ENCODE measurements around the gene PGAP3. TPM values are rescaled to one million over a fixed set of nuclear protein-coding genes. Genes with fewer than 3 reads are reported as not detected.

The PGAP3 gene, protein sequence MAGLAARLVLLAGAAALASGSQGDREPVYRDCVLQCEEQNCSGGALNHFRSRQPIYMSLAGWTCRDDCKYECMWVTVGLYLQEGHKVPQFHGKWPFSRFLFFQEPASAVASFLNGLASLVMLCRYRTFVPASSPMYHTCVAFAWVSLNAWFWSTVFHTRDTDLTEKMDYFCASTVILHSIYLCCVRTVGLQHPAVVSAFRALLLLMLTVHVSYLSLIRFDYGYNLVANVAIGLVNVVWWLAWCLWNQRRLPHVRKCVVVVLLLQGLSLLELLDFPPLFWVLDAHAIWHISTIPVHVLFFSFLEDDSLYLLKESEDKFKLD
- total RNA-seq (2022; extraction: Qiagen RNA extraction), result 7.3 to 8.5 TPM (median 8.2 TPM) in 5 replicates

DNA sequence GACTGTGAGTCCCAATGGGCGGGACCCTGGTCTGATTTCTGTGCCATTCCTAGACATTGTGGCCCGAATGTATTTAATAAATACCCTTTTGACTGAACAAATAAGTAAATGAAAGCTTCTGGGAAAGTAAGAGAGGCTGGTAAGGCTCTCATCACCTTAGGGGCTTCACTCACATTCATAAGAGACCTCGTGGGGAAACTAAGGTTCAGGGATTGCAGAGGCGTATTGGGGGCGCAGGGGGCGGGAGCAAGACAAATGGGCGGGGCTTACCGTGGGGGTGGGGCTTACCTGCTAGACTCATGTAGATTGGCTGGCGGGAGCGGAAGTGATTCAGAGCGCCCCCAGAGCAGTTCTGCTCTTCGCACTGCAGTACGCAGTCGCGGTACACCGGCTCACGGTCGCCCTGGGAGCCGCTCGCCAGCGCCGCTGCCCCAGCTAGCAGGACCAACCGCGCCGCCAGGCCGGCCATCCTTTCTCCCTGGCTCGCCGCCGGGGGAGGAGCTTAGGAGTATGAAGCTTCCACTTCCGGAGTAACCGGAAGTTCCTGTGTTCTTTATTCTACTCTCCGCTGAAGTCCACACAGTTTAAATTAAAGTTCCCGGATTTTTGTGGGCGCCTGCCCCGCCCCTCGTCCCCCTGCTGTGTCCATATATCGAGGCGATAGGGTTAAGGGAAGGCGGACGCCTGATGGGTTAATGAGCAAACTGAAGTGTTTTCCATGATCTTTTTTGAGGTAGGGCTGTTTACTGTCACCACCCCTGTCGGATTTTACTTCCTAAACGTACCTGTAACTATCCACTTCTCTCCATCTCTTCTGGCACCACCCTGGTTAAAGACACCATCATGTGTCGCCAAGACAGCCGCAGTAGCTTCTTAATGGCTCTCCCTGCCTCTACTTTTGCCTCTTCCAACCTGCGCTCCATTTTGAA, at the start of gene PGAP3:
Gene PGAP3 (minus strand): TSS at position 512 of the 929 bp plus-strand sequence. CDS start 43 bp downstream, at position 469.

DNA sequence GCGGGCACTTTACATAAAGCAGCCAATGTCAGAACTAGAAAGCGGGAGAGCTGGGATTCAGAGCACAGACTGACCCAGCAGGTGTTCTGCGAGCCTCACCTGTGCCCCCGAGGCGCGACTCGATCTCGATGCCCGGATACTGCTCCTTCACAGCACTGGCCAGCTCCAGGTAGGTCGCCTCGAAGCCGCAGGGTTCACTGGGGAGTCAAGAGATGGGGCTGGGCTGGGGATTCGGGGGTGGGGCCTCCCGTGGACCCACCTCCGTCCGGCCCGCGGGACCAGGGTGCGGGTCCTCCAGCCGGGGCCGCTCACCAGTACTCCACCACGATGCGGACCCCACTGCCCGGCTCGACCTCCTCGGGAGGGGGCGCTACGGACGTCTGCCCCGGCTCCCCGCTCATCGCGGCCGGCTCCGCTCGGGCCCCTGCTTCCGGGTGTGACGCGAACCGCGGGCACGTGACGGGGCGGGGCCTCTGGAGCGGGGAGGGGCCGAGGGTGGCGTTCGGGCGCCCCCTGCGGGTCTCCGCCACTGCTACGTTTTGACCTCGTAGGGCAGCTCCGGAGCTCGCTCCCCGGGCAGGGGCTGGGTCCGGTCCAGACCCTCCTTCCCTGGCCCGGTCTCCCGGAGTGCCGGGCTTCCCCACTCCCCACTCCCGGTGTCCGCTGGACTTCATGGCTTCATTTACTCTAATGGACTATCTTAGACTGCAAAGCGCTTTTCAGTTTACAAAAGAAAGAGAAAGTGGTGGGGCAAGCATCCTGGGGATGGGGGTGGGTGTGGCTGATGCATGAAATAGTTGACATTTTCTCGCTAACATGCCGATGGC, 42.5 kb upstream of the PGAP3 start, which contains the start of gene MIEN1:
Gene MIEN1 (minus strand): TSS at position 438 of the 827 bp plus-strand sequence. CDS start 37 bp downstream, at position 401.

DNA sequence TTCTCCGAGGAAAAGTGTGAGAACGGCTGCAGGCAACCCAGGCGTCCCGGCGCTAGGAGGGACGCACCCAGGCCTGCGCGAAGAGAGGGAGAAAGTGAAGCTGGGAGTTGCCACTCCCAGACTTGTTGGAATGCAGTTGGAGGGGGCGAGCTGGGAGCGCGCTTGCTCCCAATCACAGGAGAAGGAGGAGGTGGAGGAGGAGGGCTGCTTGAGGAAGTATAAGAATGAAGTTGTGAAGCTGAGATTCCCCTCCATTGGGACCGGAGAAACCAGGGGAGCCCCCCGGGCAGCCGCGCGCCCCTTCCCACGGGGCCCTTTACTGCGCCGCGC, 11.9 kb upstream of the PGAP3 start, which contains the start of gene ERBB2:
Gene ERBB2 (plus strand): TSS at position 247 of the 330 bp plus-strand sequence. CDS start 175 bp downstream, outside the sequence.

DNA sequence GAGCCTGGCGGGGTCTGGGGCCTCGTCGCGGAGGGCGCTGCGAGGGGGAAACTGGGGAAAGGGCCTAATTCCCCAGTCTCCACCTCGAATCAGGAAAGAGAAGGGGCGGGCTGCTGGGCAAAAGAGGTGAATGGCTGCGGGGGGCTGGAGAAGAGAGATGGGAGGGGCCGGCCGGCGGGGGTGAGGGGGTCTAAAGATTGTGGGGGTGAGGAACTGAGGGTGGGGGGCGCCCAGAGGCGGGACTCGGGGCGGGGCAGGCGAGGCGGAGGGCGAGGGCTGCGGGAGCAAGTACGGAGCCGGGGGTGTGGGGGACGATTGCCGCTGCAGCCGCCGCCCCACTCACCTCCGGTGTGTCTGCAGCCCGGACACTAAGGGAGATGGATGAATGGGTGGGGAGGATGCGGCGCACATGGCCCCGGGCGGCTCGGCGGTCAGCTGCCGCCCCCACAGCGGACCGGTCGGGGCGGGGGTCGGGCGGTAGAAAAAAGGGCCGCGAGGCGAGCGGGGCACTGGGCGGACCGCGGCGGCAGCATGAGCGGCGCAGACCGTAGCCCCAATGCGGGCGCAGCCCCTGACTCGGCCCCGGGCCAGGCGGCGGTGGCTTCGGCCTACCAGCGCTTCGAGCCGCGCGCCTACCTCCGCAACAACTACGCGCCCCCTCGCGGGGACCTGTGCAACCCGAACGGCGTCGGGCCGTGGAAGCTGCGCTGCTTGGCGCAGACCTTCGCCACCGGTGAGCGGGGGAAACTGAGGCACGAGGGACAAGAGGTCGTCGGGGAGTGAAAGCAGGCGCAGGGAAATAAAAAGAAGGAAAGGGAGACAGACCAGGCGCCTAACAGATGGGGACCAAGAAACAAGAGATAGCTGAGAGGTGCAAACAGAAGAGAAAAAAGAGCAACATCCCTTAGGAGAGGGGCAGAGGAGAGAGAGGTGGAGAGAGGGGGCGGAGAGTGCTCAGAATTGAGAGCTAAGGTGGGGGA, 19.6 kb downstream of the PGAP3 start, which contains the start of gene PNMT:
Gene PNMT (plus strand): TSS at position 509 of the 980 bp plus-strand sequence. CDS start 23 bp downstream, at position 532.

DNA sequence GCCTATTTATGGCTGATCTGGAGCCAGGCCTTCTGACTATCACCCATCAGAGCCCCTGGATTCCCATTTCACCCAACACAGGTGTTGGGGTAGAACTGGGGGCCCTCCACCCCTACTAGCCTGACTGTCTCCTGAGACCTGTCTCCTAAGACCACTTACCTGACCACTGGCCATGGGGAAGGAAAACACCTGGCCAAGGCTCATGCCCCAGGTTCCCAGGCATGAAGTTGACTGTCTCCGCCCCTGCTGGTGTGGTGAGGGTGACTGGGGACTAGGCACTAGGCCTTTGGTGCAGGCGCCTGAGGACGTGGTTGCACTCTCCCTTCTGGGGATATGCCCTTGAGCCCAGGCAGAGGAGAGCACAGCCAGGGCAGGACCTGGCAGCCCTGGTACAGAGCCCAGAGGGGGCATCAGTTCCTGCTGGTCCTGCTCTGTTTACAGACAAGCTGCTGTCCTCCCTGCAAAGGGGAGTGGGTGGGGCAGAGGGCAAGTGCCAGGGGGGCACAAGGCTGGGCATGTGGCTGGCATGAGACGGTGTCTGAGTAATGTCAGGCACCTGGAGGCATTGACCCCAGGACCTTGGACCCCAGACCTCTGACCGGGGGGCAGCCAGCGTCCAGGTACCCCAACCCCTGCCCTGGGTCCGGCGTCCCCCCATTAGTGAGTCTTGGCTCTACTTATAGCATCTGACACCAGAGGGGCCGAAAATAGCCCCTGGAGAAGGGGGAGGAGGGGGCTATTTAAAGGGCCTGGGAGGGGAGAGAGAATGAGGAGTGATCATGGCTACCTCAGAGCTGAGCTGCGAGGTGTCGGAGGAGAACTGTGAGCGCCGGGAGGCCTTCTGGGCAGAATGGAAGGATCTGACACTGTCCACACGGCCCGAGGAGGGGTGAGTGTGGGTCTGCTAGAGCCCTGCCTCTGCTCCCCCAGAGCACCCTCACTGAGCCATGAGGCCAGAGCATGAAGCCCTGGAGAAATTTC, 23.0 kb downstream of the PGAP3 start, which contains the start of gene TCAP:
Gene TCAP (plus strand): TSS at position 769 of the 981 bp plus-strand sequence. CDS start 11 bp downstream, at position 780.

DNA sequence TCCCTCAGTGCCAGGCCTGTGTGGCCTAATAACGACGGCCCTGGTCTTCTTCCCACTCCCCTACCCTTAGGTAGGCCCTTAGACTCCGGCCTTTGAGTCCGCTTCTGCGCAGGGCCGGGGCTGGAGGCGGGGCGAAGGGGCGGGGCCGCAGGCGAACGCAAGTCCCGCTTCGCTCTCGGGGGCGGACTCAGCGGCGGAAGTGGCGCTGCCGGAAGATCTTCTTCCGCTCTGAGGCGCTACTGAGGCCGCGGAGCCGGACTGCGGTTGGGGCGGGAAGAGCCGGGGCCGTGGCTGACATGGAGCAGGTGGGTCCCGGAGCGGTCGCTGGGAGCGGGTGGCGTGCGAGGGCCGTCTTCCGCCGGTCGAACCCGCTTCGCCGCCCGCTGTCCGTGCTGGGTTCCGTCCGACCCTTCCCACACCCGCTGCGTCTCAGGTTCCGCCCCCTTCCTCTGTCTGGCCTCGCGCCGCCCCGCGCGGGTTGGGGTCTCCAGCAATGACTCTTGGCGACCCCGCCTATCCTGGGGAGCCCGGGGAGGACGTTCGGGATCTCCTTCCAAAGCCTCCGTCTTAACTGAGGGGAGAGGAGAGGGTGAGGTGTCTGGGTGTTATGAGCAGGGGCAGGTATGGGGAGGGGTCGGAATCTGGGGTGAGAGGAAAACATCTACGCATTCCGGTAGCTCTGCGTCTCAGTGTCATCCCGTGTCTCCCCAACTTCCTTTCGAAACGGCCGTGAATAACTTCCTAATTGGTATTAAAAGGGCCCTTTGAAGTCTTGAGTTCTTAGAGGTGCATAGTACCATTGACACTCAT, 50.7 kb downstream of the PGAP3 start, which contains the start of gene STARD3:
Gene STARD3 (plus strand): TSS at position 218 of the 810 bp plus-strand sequence. CDS start 16,388 bp downstream, outside the sequence.

DNA sequence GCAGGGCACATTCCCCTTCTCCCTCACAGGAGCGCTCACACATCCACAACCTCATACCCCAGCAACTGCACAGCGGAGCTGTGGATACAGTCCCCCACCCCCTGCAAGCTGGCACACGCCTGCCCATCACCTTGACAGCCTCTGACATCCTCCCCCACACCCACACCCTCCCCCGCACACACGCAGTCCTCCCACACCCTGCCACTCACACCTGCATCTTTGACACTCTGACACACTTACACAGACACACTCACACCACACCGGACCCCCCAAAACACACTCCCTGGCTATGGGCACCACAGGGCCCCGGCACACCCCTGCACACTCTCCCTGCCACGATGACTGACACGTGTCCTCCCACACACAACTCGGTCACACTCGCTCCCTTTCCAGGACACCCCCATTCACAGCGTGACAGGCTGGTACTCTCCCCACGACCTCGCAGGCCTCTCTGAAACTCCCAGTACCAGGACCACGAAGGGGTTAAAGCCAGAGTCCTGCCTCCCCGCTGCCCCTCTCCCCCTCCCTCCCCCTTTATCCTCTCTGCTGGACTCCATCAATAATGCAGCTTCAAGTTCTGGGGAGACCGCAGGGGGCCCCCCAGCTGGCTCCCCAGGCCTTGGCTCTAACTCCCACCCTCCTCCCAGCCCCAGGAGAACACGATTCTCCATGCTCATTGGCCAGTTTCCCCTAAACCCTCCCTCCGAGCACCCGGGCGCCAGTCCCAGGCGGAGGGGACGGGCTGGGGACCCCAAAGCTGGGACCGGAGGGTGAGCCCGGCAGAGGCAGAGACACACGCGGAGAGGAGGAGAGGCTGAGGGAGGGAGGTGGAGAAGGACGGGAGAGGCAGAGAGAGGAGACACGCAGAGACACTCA, 61.4 kb downstream of the PGAP3 start, which contains the start of gene PPP1R1B:
Gene PPP1R1B (plus strand): TSS at position 782 of the 876 bp plus-strand sequence. CDS start 441 bp downstream, outside the sequence.

Other genes with a start within 250 kb of the PGAP3 start
- 25.0 to 33.7 TPM (median 30.0 TPM) in 5 replicates for gene MED1, start 236.8 kb downstream of the PGAP3 start, total RNA-seq (2022; extraction: Qiagen RNA extraction)
- gene CDK12, start 226.6 kb downstream of the PGAP3 start, total RNA-seq (2022; extraction: Qiagen RNA extraction), result 28.0 to 38.9 TPM (median 34.2 TPM) in 5 replicates
- 0.08 TPM in 1 of 5 replicates, not detected in the others for gene NEUROD2, start 80.1 kb downstream of the PGAP3 start, total RNA-seq (2022; extraction: Qiagen RNA extraction)
- gene PPP1R1B, start 61.1 kb downstream of the PGAP3 start, total RNA-seq (2022; extraction: Qiagen RNA extraction), result 0.11 to 0.12 TPM (median 0.11 TPM) in 3 of 5 replicates, not detected in the others
- 41.7 to 55.4 TPM (median 54.8 TPM) in 5 replicates for gene STARD3, start 50.9 kb downstream of the PGAP3 start, total RNA-seq (2022; extraction: Qiagen RNA extraction)
- gene TCAP, start 22.7 kb downstream of the PGAP3 start, total RNA-seq (2022; extraction: Qiagen RNA extraction), result 0.74 to 1.4 TPM (median 0.90 TPM) in 5 replicates
- gene PNMT, start 19.6 kb downstream of the PGAP3 start, total RNA-seq (2022; extraction: Qiagen RNA extraction), result 0.27 to 0.68 TPM (median 0.33 TPM) in 4 of 5 replicates, not detected in the other
- 26.2 to 34.3 TPM (median 33.5 TPM) in 5 replicates for gene ERBB2, start 12.0 kb upstream of the PGAP3 start, total RNA-seq (2022; extraction: Qiagen RNA extraction)
- 84.6 to 98.6 TPM (median 92.9 TPM) in 5 replicates for gene MIEN1, start 42.5 kb upstream of the PGAP3 start, total RNA-seq (2022; extraction: Qiagen RNA extraction)
- gene GRB7, start 49.9 kb upstream of the PGAP3 start, total RNA-seq (2022; extraction: Qiagen RNA extraction), result 3.0 to 4.9 TPM (median 4.4 TPM) in 5 replicates
- gene IKZF3, start 176.3 kb upstream of the PGAP3 start, total RNA-seq (2022; extraction: Qiagen RNA extraction), result not detected in 5 replicates
- gene ZPBP2, start 180.1 kb upstream of the PGAP3 start, total RNA-seq (2022; extraction: Qiagen RNA extraction), result not detected in 5 replicates
- 1.0 to 2.5 TPM (median 2.1 TPM) in 5 replicates for gene GSDMB, start 230.6 kb upstream of the PGAP3 start, total RNA-seq (2022; extraction: Qiagen RNA extraction)
- 29.3 to 44.6 TPM (median 41.0 TPM) in 5 replicates for gene ORMDL3, start 239.5 kb upstream of the PGAP3 start, total RNA-seq (2022; extraction: Qiagen RNA extraction)
- not detected in 5 replicates for gene LRRC3C, start 239.7 kb upstream of the PGAP3 start, total RNA-seq (2022; extraction: Qiagen RNA extraction)

All from A549 treated with Mapracorat at 1 μM for 4 hours (cell line).